Transverse colon (tissue), 3 donors: Measurements from ENCODE around the gene CLPSL1.

Experiments used
- CTCF ChIP-seq, 5 experiments: fragments of 200-600 bp in 3 of 5; fragments of 450-650 bp in 2 of 5; sonication (generic) in 3 of 5; IDR thresholded peaks; 1 replicate in 2 of 5; 2 replicates in 3 of 5; pipeline ENCODE4 v1.5.1; 2016 to 2017; ENCODE audit warnings: antibody characterized with exemption in 5 of 5, inconsistent platforms in 3 of 5, mild to moderate bottlenecking in 2 of 5, moderate library complexity in 1 of 5
- EP300 ChIP-seq: sonication (generic); formaldehyde crosslinking; IDR thresholded peaks from one replicate; pipeline ENCODE4 v1.6.1; 2017; ENCODE audit warnings: antibody characterized with exemption, low read depth

- TF ChIP-seq EP300 (no peak), CTCF (IDR thresholded peaks at IDR 0.05) (no peak)
Measured at GRCh38 chr6:35751594-35751993, 29.2 kb upstream of the CLPSL1 start.
